Umbilical cord (tissue), 2 donors: ENCODE data around the gene HHAT. TPM values are rescaled to one million over a fixed set of nuclear protein-coding genes. Genes with fewer than 3 reads are reported as not detected.
"Not testable (repeated sequence)": the region's sequence is repeated elsewhere in the genome, so short reads cannot be mapped to it uniquely, and the experiment has no call there.

Source experiments
- DNase-seq: peaks from one replicate; pipeline ENCODE4 v3.0.0-alpha.2; 2015; ENCODE audit warnings: low spot score
- total RNA-seq: library from RNA; depleted of rRNA; stranded (reverse); fragments of >200 nt; gene quantifications from one replicate; pipeline ENCODE4 v1.2.3, GENCODE V29; 2014; ENCODE audit warnings: low replicate concordance; ENCODE audit not compliant: insufficient read depth

HHAT gene
- total RNA-seq, 1 donor from 2014 or later: 6.3 TPM

DNA sequence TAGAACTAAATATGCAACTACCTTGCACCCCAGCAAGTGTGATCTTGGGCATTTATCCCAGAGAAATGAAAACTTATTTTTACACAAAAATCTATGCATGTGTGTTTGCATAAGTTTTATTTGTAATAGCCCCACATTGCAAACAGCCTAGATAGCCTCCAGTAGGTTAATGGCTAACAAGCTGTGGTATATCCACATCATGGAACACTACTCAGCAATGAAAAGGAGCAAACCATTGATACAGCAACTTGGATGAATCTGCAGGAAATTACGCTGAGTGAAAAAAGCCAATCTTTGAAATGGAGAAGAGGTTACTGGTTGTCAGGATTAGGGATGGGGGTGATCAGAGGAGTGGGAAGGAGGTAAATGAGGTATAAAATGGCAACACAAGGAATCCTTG is 67.8 kb downstream of the HHAT start:
- no peak for DNase-seq

DNA sequence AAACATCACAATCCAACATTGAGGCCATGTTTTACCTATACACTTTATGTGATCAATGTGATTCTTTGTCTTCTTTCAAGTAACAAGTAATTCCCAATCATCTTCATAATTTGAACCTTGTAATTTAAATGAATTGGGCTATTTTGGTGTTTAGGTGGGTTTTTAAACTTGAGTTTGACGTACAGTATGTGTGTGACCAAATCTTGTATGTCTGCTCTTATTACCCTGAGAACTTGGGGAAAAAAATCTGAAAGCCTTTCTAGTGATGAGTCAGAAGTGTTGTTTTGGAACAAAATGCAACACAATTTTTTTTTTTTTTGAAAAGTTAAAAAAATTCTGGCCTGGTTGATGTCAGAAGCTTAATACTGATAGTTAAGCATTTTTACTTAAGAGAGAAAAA is 68.5 kb downstream of the HHAT start:
- DNase-seq: peak; percentile 30

DNA sequence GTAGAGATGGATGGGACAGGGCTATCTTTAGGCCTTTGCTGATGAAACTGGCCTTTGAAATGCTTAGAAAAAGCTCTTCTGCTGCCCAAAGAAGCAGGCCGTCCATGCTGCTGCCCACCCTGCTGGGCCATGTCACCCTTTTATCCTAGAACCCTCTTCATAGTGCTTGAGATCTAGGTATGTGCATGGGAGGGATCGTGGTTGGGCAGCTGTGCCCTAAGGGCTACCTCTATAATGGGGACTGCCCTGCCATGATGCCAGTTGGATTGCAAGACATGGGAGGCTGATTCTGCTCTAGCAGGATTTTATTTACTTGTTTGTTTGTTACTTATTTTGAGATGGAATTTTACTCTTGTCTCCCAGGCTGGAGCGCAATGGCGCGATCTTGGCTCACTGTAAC is 69.0 kb downstream of the HHAT start:
- DNase-seq: no peak

DNA sequence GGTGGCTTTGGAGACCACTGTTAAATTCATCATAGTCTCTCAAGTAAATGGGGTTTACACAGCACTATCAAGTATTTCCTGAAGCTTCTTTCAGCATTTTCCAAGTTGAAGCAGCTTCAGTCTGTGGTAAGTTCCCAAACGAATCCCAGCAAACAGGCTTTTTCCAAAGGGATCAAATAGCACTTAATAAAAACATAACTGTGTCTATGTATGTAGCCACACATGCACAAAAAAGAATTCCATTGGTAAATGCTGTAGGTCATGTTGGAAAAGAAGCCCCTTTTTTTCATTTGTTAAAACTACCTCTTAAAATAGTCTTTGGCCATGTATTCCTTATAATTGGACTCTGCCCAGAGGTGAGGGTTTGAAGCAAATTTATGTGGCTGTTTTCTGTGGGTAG is 69.8 kb downstream of the HHAT start:
- no peak for DNase-seq

DNA sequence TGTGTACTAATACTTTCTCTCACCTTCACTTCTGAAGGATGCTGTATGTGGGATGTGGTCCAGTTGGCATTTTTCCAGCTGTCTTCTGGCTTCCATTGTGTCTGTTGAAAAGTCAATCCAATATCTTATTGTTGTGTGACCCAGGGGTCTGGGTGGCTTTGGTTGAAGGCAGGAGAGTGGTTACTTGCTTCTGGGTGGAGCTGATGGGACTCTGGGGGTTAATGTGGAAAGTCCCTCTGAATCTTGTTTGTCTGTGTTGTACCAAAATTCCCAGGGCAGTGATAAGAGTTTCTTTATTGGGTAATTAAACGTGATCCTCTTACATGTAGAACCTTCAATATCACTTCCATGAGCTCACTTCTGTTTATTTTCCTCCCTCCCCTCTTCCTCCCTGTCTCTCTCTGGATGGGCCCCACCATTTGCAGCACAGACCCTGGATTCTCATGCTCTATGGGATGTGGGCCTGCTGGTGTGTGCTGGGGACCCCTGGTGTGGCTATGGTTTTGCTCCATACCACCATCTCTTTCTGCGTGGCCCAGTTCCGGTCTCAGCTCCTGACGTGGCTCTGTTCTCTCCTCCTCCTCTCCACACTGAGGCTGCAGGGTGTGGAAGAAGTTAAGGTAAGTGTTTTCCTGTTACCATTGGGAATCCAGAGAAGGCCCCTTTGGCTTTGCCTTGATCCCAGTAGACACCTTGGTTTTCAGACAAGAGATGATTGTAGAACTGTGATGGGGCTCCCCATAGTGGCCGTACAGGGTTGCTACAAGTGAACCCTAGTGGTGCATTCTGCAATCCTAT is 71.5 kb downstream of the HHAT start:
- DNase-seq: peak; percentile 48

DNA sequence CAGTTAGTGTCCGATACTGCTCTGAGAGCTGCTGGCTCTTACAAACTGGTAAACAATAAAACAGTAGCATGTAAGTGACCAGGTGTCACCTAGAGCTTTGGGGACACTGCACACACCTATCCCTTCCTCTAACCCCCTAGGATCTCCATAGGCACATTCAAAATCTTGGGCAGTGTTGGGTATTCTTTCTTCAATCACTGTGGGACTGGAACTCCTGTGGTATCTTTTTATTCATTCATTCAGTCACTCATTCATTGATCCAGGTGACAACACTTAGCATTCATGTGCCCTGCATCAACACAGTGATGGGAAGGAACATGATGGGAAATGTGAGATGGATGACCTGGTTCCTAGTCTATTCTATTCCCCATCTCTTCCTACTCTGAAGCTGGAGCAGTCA is 73.9 kb downstream of the HHAT start:
- no peak for DNase-seq

DNA sequence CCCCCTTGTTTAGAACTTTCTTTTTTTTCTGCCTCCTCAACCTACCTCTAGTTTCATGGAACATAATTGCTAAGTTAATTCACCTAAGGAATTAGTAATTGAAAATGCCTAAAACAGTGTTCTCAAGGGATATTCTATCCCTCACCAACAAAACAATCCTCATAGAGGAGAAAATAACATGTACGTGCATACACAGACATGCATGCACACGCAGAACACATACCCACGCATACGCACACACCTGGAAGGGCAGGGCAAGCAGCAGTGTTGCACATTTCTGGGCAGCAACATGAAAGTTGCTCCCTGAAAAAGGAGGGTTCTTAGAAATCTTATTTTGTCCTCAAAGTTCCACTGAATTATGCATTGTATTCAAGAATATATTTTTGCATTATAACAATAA is 76.6 kb downstream of the HHAT start:
- DNase-seq: no peak

DNA sequence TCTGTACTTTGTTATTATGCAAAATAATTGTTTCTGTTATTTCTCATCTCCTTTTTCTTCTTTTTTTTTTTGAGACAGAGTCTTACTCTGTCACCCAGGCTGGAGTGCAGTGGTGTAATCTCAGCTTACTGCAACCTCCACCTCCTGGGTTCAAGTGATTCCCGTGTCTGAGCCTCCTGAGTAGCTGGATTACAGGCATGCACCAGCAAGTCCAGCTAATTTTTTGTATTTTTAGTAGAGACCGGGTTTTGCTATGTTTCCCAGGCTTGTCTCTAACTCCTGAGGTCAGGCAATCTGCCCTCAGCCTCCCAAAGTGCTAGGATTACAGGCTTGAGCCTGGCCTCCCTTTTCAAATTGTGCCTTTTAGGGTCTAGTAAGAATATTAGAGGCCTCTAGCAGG is 77.6 kb downstream of the HHAT start:
- DNase-seq: peak; percentile 57

DNA sequence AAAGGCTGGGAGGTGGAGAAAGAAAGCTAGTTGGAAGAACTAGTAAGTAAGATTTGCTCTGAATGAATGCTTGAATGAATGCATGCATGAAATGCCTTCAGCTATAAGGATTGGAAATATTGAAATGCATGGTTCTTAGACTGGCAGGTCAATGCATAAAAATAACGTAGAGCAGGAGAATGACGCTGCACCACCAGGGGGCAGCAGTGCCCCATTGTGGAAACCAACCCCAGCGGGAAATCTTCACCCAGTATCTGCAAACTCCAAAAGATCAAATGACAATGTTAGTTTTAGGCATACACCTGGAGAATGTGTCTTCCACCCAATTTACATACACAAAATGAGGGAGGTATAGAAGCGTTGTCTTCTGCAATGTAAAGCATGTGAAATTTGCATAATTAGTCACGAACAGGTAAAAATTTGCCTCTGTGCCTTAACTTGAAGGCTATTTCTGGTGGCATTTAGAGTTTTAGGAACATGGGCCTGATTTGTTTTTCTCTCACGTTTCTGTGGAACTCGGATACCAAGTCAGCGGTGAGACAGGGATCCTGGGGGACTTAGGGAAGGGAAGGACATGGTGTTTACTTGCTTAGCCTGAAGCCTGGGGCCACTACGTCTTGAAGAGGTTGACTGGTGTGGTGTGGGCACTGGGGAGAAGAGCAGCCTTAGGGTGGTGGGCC is 78.6 kb downstream of the HHAT start:
- DNase-seq: peak; percentile 66

DNA sequence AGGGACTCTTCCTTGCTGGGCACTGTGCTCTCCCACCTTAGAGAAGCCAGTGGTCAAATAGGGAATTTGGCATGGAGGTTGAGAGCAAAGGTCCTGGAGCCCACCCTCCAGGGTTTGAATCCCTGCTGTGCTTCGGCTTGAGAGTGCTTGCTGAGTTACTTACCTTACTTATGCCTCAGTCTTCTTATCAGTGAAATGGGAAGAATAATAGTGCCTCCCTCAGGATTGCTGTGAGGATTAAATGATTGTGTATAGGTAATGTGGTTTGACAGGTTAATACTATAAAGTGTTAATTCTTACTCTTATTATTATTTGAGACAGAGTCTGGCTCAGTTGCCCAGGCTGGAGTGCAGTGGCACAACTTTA is 79.2 kb downstream of the HHAT start:
- no peak for DNase-seq

DNA sequence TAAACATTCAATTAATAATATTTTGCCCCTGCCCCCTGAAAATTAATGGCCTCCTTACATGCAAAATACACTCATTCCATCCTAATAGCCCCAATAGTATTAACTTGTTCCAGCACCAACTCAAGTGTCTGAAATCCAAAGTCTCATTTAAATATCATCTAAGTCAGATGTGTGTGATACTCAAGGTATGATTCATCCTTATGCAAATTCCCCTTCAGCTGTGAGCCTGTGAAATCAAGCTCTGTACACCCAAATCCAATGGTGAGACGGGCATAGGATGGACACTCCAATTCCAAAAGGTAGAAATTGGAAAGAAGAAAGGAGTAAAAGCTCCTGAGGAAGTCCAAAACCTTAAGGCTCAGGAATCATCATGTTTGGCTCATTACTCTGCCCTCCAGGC is 83.5 kb downstream of the HHAT start:
- no peak for DNase-seq

DNA sequence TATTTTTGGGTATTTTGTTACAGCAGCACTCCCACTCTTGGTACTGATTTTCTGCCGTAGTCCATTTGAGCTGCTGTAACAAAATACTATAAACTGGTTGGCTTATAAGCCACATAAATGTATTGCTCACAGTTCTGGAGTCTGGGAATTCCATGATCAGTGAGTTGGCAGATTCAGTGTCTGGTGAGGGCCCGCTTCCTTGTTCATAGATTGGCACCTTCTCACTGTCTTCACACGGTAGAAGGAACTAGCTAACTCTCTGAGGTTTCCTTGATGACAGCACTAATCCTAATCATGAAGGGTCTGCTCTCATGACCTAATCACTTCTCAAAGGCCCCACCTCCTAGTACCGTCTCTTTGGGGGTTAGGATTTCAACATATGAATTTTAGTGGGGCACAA is 85.2 kb downstream of the HHAT start:
- no peak for DNase-seq

DNA sequence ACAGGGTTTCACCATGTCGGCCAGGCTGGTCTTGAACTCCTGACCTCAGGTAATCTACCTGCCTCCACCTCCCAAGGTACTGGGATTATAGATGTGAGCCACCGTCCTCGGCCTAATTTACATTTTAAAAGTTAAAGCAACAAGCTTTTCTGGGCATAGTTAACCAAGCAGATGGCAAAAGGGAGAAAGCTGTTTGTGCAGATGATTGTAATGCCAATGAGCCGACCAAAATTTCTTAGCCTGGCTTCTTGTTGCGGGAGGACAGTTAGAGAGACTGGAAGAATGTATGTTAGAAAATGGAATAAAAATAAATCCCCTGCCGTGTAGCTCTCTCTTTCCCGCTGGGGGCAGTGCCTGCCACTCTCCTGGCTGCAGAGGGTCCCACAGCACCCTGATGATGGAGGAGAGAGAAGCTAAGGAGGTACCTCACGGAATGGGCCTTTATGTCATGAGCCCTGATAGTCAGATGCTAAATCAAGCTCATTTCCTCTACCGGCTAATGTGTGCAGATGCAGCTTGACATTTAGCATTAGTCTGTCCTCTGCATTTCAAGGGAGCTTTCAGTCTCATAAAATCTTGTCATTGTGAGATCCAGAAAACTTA is 87.2 kb downstream of the HHAT start:
- DNase-seq: no peak

DNA sequence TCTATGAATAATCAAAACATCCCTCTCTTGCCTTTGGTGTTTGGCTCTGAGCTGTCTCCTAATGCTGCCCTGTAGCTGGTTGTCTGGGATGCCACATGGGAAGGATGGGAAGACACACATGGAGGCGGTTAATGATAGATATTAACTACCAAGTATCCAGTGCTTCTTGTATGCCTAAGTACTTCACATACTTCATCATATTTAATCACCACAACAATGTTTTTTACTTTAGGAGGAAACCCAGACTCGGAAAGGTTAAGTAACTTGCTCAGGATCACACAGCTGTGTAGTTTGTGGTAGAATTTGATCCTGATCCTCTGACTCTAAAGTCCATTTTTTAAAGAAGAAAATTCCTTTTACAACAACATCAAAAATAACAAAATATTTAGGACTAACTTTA is 88.0 kb downstream of the HHAT start:
- DNase-seq: no peak

DNA sequence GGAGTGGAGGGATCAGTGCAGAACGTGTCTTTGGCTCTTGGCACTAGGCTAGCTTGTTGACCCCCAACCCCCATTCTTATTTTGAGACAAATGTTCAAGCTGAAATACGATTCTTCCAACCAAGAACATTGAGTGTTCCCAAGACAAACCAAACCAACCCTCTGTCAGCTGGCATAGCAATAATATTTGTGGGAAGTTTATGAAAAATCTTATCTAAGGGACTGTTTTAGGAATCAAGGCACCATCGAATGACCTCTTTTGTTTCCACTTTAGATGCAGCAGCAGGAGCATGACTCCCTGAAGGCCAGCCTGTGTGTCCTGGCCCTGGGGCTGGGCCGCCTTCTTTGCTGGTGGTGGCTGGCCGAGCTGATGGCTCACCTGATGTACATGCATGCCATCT is 89.2 kb downstream of the HHAT start:
- DNase-seq: no peak

DNA sequence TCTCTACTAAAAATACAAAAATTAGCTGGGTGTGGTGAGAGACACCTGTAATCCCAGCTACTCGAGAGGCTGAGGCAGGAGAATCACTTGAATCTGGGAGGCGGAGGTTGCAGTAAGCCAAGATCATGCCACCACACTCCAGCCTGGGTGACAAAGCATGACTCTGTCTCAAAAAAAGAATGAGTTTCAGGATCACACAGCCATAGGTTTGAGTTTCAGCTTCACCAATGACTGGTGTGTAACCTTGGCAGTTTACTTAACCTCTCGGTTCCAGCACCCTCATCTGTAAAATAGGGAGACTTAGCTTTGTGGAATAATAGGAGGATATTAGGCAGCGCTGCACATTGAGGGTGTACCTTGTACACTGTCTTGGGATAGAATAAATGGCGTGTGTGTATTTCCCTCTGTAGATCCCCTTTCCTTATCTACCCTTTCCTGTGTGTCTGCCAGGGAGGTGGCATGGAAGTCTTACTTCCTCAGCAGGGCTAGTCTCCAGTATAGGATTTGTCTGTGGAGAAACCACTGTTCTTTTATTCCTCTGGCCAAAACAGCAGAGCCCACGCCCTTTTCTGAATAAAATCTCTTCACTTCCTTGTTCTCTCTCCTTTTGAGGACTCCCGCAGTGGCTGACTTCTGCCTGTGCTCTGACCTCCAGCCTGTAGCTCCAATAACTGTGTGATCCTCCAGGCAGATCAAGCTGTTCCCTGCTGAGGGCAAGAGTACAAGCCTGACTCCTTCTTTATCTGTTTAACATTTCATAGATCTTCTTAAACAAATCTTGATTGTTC is 90.4 kb downstream of the HHAT start:
- no peak for DNase-seq

DNA sequence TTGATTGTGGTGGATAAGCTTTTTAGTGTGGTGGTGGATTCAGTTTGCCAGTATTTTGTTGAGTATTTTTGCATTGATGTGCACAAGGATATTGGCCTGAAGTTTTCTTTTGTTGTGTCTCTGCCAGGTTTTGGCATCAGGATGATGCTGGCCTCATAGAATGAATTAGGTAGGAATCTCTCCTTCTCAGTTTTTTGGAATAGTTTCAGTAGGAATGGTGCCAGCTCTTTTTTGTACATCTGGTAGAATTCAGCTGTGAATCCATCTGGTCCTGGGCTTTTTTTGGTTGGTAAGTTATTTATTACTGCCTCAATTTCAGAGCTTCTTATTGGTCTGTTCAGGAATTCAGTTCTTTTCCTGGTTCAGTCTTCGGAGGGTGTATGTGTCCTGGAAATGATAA is 98.0 kb downstream of the HHAT start:
- DNase-seq: not testable (repeated sequence)

DNA sequence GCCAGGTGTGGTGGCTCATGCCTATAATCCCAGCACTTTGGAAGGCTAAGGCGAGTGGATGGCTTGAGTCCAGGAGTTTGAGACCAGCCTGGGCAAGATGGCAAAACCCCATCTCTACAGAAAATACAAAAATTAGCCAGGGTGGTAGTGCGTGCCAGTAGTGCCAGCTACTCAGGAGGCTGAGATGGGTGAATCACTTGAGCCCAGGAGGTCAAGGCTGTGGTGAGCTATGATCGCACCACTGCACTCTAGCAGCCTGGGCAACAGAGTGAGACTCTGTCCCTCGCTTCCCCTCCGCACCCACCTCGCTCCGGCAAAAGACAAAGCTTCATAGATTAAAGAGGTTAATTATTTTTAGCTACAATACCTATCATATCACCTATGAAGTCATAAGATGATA is 100.0 kb downstream of the HHAT start:
- no peak for DNase-seq

DNA sequence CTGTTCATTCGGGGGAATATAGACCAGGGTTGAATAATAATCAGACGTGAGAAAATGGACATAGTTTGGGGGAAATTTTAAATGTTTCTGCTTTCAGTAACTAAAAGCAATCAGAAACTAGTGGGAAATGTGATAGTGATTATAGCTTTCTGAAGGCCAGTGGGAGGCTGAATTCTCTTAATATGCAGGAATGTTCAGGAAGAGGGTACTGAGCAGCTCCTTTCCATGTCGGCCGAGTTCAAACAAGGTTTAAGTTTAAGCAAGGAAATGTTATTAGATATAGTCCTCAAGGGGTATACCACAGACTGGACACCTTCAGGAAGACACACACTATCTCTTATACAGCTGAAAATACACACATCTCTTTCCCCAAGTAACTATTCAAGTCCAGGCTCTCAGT is 105.5 kb downstream of the HHAT start:
- no peak for DNase-seq

DNA sequence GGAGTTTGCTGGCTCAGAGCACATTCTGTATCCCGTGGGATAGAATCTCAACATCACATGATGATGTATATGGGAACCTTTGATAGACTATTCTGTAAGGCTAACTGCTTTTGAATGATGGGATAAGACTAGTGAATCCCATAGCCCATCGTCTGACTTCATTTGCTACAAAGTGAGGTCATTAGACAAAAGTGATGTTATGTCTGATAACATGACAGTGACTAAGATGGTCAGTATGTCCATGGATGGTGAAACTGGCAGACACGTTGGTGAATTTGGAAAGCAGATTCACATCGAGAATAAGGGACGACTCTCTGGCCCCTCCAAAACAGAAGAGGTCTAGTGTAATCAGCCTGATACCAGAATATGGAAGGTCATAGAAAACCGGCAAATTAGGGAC is 108.4 kb downstream of the HHAT start:
- DNase-seq: no peak

DNA sequence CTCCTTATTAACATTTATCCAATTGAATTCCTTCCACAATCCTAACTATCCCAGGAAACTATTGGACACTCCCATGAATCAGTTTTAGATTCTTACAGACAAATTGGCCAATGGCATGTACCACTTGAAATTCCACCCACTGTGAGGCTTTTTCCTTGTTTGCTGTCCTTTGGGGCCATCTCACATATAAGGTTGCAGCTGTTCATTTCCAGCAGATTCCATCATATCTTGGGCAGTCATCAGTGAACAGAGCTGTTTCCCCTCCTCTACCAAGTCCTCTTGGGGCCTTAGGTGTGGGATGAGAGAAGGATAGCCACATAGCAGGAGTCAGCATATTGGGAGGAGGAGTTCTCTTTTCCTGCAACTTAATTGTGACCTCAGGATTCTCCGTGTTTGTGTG is 109.1 kb downstream of the HHAT start:
- no peak for DNase-seq
